Mesenchymal stem cell (in vitro differentiated cells and primary cell): Measurements from ENCODE around the gene TEAD4.

Experiments
- DNase-seq: peaks from one replicate; pipeline ENCODE4 v3.0.0-alpha.2; 2013
- H2AFZ ChIP-seq: one replicate; pipeline ENCODE4 v1.6.1; 2013; ENCODE audit warnings: low read depth, mild to moderate bottlenecking, control low read depth, inconsistent platforms, low read length, moderate library complexity
- H2AK5ac ChIP-seq: 2 replicates; pipeline ENCODE4 v1.6.1; 2013; ENCODE audit warnings: low read length, moderate library complexity, mild to moderate bottlenecking, inconsistent platforms; ENCODE audit not compliant: severe bottlenecking
- H2BK120ac ChIP-seq: one replicate; pipeline ENCODE4 v1.6.1; 2013; ENCODE audit warnings: low read depth, mild to moderate bottlenecking, inconsistent platforms, low read length, moderate library complexity
- H2BK12ac ChIP-seq, 2 experiments: one replicate each; pipeline ENCODE4 v1.6.1; 2013; ENCODE audit warnings: inconsistent platforms in 2 of 2, low read length in 2 of 2, mild to moderate bottlenecking in 2 of 2, moderate library complexity in 2 of 2, control low read depth in 1 of 2
- H2BK15ac ChIP-seq: one replicate; pipeline ENCODE4 v1.6.1; 2013; ENCODE audit warnings: mild to moderate bottlenecking, low read depth, inconsistent platforms; ENCODE audit not compliant: poor library complexity, severe bottlenecking
- H2BK5ac ChIP-seq: 2 replicates; pipeline ENCODE4 v1.6.1; 2013; ENCODE audit warnings: low read depth, mild to moderate bottlenecking, low read length, control low read depth, inconsistent platforms; ENCODE audit not compliant: poor library complexity, severe bottlenecking
- H3K14ac ChIP-seq, 2 experiments: one replicate each; pipeline ENCODE4 v1.6.1; 2013; ENCODE audit warnings: inconsistent platforms in 2 of 2, low read length in 2 of 2, control low read depth in 1 of 2, mild to moderate bottlenecking in 1 of 2, moderate library complexity in 1 of 2
- H3K18ac ChIP-seq, 2 experiments: one replicate each; pipeline ENCODE4 v1.6.1; 2013; ENCODE audit warnings: inconsistent platforms in 2 of 2, low read length in 2 of 2, control low read depth in 1 of 2, low read depth in 1 of 2, mild to moderate bottlenecking in 1 of 2
- H3K23ac ChIP-seq, 2 experiments: one replicate each; pipeline ENCODE4 v1.6.1; 2013; ENCODE audit warnings: inconsistent platforms in 2 of 2, low read length in 2 of 2, mild to moderate bottlenecking in 2 of 2, moderate library complexity in 2 of 2, control low read depth in 1 of 2
- H3K27ac ChIP-seq: 2 replicates; pipeline ENCODE4 v1.5.1; 2013; ENCODE audit warnings: mild to moderate bottlenecking, moderate library complexity, low read length, control low read depth, inconsistent platforms; ENCODE audit not compliant: poor library complexity, severe bottlenecking
- H3K27me3 ChIP-seq, 2 experiments: 2 replicates each; pipeline versions ENCODE4 v1.6.1 to v1.7.0; 2013; ENCODE audit warnings: low read length in 2 of 2, mild to moderate bottlenecking in 2 of 2, moderate library complexity in 2 of 2, control low read depth in 1 of 2, inconsistent platforms in 1 of 2; ENCODE audit not compliant: control insufficient read depth in 1 of 2, insufficient read depth in 1 of 2
- H3K36me3 ChIP-seq, 2 experiments: 2 replicates each; pipeline versions ENCODE4 v1.6.1 to v1.7.0; 2013; ENCODE audit warnings: low read length in 2 of 2, control low read depth in 1 of 2, inconsistent platforms in 1 of 2, low read depth in 1 of 2, mild to moderate bottlenecking in 1 of 2; ENCODE audit not compliant: insufficient read depth in 2 of 2, control insufficient read depth in 1 of 2
- H3K4ac ChIP-seq, 2 experiments: one replicate each; pipeline ENCODE4 v1.6.1; 2013; ENCODE audit warnings: inconsistent platforms in 2 of 2, low read length in 2 of 2, mild to moderate bottlenecking in 2 of 2, moderate library complexity in 2 of 2, control low read depth in 1 of 2, low read depth in 1 of 2
- H3K4me1 ChIP-seq: 2 replicates; pipeline ENCODE4 v1.6.1; 2013; ENCODE audit warnings: low read depth, low read length, control low read depth; ENCODE audit not compliant: control insufficient read depth, insufficient read depth
- H3K4me2 ChIP-seq: 2 replicates; pipeline ENCODE4 v1.6.1; 2013; ENCODE audit warnings: low read length, mild to moderate bottlenecking, inconsistent platforms; ENCODE audit not compliant: poor library complexity, severe bottlenecking
- H3K4me3 ChIP-seq, 2 experiments: 2 replicates each; pipeline versions ENCODE4 v1.5.1 to v1.7.0; 2013; ENCODE audit warnings: low read length in 2 of 2, mild to moderate bottlenecking in 2 of 2, control low read depth in 1 of 2, low read depth in 1 of 2; ENCODE audit not compliant: insufficient read depth in 1 of 2
- H3K79me1 ChIP-seq: replicated peaks from 2 replicates; pipeline ENCODE4 v1.6.1; 2013; ENCODE audit warnings: mild to moderate bottlenecking, control low read depth, low read length, inconsistent platforms; ENCODE audit not compliant: poor library complexity, severe bottlenecking
- H3K9ac ChIP-seq: 2 replicates; pipeline ENCODE4 v1.7.0; 2013; ENCODE audit warnings: mild to moderate bottlenecking, low read length, moderate library complexity
- H3K9me3 ChIP-seq: 2 replicates; pipeline ENCODE4 v1.7.0; 2013; ENCODE audit warnings: mild to moderate bottlenecking, low read length; ENCODE audit not compliant: control insufficient read depth
- H4K8ac ChIP-seq: one replicate; pipeline ENCODE4 v1.6.1; 2013; ENCODE audit warnings: inconsistent platforms, mild to moderate bottlenecking, low read length, moderate library complexity
- H4K91ac ChIP-seq: one replicate; pipeline ENCODE4 v1.6.1; 2013; ENCODE audit warnings: mild to moderate bottlenecking, low read length, inconsistent platforms
- WGBS: methylation state at CpG from one replicate; pipeline ENCODE4 v1.1.7; 2013; ENCODE audit warnings: mixed read lengths; 5-methylcytosine and 5-hydroxymethylcytosine counted together

The TEAD4 gene

DNA sequence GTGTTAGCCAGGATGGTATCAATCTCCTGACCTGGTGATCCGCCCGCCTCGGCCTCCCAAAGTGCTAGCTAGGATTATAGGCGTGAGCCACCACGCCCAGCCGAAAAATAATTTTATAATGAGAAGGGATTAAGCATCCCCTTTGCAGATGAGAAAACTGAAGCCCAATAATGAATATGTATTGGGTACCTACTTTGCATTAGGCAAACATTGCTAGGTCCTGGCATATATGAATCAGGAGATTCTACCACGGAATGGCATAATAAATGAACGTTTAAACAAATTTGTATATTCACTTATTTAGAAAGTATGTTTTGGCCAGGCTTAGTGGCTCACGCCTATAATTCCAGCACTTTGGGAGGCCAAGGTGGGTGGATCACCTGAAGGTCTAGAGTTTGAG, 36.1 kb upstream of the TEAD4 start:
- H4K91ac ChIP-seq, result no peak overlapping the region
- no peak overlapping the region for H3K9ac ChIP-seq
- H4K8ac ChIP-seq, result no peak overlapping the region
- H3K4me3 ChIP-seq, result no peak overlapping the region
- no peak overlapping the region for H2BK5ac ChIP-seq
- no peak overlapping the region for H2BK12ac ChIP-seq
- no peak overlapping the region for H3K4ac ChIP-seq
- H2AK5ac ChIP-seq, result no peak overlapping the region
- H3K27me3 ChIP-seq, result no peaks in the 10 kb centered on the region
- 97% methylated on average over 9 of the region's 9 CpGs for WGBS
- H3K14ac ChIP-seq, result no peak overlapping the region
- H3K18ac ChIP-seq, result no peak overlapping the region
- no peak overlapping the region for H3K4me2 ChIP-seq
- peaks cover 43 to 82% of the 10 kb centered on the region in 2 experiments for H3K36me3 ChIP-seq
- no peak overlapping the region for H2AFZ ChIP-seq
- no peak overlapping the region for H3K23ac ChIP-seq
- H3K9me3 ChIP-seq, result no peaks in the 10 kb centered on the region
- no peak overlapping the region for H2BK120ac ChIP-seq
- H2BK15ac ChIP-seq, result no peak overlapping the region
- H3K79me1 ChIP-seq, result peaks cover 27% of the 10 kb centered on the region
- DNase-seq, result no peak
- peaks cover 1% of the 10 kb centered on the region for H3K4me1 ChIP-seq
- no peak overlapping the region for H3K27ac ChIP-seq

GRCh38 chr12:2924019-2924418, 35.2 kb upstream of the TEAD4 start:
- no peak overlapping the region for H4K91ac ChIP-seq
- H4K8ac ChIP-seq, result no peak overlapping the region
- H2AFZ ChIP-seq, result no peak overlapping the region
- H3K27ac ChIP-seq, result no peak overlapping the region
- no peak overlapping the region for H2BK12ac ChIP-seq
- no peak overlapping the region for H3K4ac ChIP-seq
- H3K36me3 ChIP-seq, result peaks cover 36 to 82% of the 10 kb centered on the region in 2 experiments
- peaks cover 1% of the 10 kb centered on the region for H3K4me1 ChIP-seq
- WGBS, result 97% methylated on average over 3 of the region's 3 CpGs
- H3K14ac ChIP-seq, result no peak overlapping the region
- no peak overlapping the region for H3K18ac ChIP-seq
- no peak overlapping the region for H3K23ac ChIP-seq
- no peak for DNase-seq
- no peaks in the 10 kb centered on the region for H3K27me3 ChIP-seq
- H3K4me2 ChIP-seq, result no peak overlapping the region
- H2BK15ac ChIP-seq, result no peak overlapping the region
- no peak overlapping the region for H3K9ac ChIP-seq
- peaks cover 24% of the 10 kb centered on the region for H3K79me1 ChIP-seq
- no peak overlapping the region for H3K4me3 ChIP-seq
- no peak overlapping the region for H2BK120ac ChIP-seq
- H2AK5ac ChIP-seq, result no peak overlapping the region
- H3K9me3 ChIP-seq, result no peaks in the 10 kb centered on the region
- H2BK5ac ChIP-seq, result no peak overlapping the region

DNA sequence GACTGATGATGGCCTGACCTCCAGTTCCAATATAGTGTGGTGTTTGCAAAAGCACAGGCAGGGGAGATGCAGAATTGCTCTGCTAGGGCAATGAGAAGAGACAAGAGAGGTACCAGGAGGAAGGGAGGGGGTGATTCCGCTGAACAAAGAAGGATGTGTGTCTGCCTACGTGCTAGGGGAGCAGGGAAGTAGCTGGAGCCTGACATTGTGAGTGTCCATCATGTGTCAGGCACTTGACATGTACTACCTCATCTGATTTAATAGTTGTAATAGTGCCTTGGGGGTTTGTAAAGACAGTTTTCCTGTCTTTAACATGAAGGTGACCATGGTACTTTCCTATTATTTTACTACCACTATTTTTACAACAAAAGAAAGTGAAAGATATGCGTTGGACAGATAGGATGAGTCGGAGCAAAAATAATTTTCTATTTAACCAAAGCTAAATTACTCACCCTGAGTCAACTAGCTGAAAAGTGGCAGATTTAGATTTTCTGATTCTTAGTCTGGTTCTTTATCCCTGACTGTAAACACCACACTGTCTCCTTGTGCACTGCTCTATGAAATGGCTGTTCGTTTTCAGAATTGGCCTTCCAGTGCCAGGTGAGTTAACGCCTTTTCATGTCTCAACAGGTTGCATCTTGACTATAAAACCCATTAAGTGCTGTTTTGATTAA, 33.7 kb upstream of the TEAD4 start:
- no peak overlapping the region for H3K27ac ChIP-seq
- H3K9me3 ChIP-seq, result no peaks in the 10 kb centered on the region
- no peak overlapping the region for H3K4ac ChIP-seq
- WGBS, result 83% methylated on average over 4 of the region's 6 CpGs
- H3K79me1 ChIP-seq, result peaks cover 23% of the 10 kb centered on the region
- H4K91ac ChIP-seq, result no peak overlapping the region
- H3K36me3 ChIP-seq, result peaks cover 39 to 74% of the 10 kb centered on the region in 2 experiments
- no peak overlapping the region for H3K4me2 ChIP-seq
- no peak overlapping the region for H3K23ac ChIP-seq
- no peak overlapping the region for H2BK120ac ChIP-seq
- H2BK12ac ChIP-seq, result no peak overlapping the region
- no peak overlapping the region for H2BK15ac ChIP-seq
- no peak overlapping the region for H3K18ac ChIP-seq
- H4K8ac ChIP-seq, result no peak overlapping the region
- H2AK5ac ChIP-seq, result no peak overlapping the region
- no peak overlapping the region for H2BK5ac ChIP-seq
- peaks cover 1% of the 10 kb centered on the region for H3K4me1 ChIP-seq
- peak overlapping the region; percentile 61 for H3K9ac ChIP-seq
- no peaks in the 10 kb centered on the region for H3K27me3 ChIP-seq
- no peak overlapping the region for H2AFZ ChIP-seq
- no peak overlapping the region for H3K14ac ChIP-seq
- DNase-seq, result no peak
- peak overlapping the region in 1 of 2 experiments; percentile 61 for H3K4me3 ChIP-seq

GRCh38 chr12:2930865-2931264, 28.3 kb upstream of the TEAD4 start:
- no peak overlapping the region for H2AK5ac ChIP-seq
- H3K4me1 ChIP-seq, result no peaks in the 10 kb centered on the region
- H2BK120ac ChIP-seq, result no peak overlapping the region

More at GRCh38 chr12:2930865-2931264, 28.3 kb upstream of the TEAD4 start:
- no peak overlapping the region for H2BK15ac ChIP-seq
- no peak overlapping the region for H3K4ac ChIP-seq
- H3K14ac ChIP-seq, result no peak overlapping the region
- DNase-seq, result no peak
- H3K27me3 ChIP-seq, result no peaks in the 10 kb centered on the region
- 86% methylated on average over 5 of the region's 8 CpGs for WGBS
- no peak overlapping the region for H3K18ac ChIP-seq
- no peaks in the 10 kb centered on the region for H3K9me3 ChIP-seq
- no peak overlapping the region for H3K9ac ChIP-seq
- H4K8ac ChIP-seq, result no peak overlapping the region
- H4K91ac ChIP-seq, result no peak overlapping the region
- H3K4me2 ChIP-seq, result no peak overlapping the region
- no peak overlapping the region for H2BK5ac ChIP-seq
- H3K36me3 ChIP-seq, result peaks cover 37 to 80% of the 10 kb centered on the region in 2 experiments
- H3K23ac ChIP-seq, result no peak overlapping the region
- H3K27ac ChIP-seq, result no peak overlapping the region
- peaks cover 16% of the 10 kb centered on the region for H3K79me1 ChIP-seq
- no peak overlapping the region for H2BK12ac ChIP-seq
- H3K4me3 ChIP-seq, result no peak overlapping the region
- H2AFZ ChIP-seq, result no peak overlapping the region
